Measurements from ENCODE around the gene LPP.

The LPP gene

GRCh38 chr3:188280627-188281026 lies 126.7 kb downstream of the LPP start:
- no peak for DNase-seq

DNA sequence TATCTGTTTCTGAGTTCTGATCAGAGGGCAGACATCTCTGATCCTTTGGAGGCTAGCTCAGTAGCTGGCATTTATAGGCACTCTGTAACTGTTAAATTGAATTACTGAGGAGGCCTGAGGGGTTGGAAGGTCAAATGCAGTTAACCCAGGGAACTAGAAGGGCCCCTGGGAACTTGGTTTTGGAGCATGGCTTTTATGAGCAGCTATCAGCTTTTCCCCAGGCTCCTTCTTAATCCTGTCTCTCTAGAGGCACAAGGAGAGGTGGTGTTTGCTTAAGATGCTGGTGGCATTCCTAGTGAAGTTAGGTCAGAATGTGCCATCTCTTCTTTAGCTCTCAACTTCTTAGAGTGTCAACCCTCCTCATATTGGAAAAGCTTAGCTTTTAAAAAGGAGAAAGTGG lies 128.9 kb downstream of the LPP start:
- DNase-seq: no peak

DNA sequence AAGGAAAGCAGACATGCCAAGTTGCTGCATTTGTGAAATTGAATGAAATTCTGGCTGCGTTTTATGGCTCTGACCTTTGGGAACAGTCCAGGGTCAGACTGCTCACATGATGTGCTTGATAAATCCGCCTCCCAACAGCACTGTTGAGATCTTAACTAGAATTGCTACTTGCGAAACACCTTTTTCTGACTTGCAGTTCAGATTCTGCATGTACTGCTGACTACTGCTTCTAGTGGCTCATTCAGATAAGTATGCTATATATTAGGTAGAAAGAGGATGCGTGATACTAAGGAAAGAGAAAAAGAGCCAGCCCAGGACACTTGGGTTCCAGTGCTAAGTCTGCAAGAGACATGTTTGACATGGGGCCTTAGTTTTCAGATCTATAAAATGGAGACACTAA lies 129.4 kb downstream of the LPP start:
- peak in 1 of 3 donors; percentile 39 for DNase-seq

GRCh38 chr3:188284455-188285212 lies 130.7 kb downstream of the LPP start:
- no peak for DNase-seq

GRCh38 chr3:188286087-188286513 lies 132.1 kb downstream of the LPP start:
- peak; percentile 91 to 97 (median 95) for DNase-seq

GRCh38 chr3:188287339-188287738 lies 133.4 kb downstream of the LPP start:
- no peak for DNase-seq

DNA sequence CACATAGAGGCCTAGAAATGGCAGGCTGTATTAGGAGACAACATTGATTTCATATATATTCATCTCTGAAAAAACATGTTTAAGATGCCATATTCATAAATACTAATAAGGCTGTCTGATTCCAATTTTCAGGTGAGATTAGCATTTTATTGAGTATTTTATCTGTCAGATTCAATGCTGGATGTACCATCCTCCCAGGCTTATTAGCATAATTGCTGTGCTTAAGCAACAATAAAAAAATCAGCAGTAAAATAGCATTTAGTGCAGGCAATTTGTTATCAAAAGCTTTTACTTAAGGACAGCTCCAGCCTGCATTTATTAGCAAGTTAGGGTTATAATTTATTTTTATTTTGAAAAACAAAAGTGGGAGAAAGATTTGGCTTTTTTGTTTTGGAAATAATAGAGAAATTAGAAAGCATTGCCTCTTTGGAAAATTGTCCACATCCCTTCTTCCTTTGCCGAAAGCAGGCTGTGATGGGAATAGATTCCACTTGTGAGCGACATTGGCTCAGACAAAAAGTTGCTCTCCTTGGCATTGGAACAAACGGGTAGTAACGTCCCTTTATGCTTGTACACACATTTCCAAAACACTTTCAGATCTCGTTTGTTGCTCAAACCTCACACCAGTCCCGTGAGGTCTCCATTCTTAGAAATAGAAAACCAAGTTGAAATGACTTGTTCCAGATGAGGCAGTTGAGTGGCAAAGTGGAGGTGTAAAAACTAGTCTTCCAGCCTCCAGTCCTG lies 134.0 kb downstream of the LPP start:
- no peak for DNase-seq

DNA sequence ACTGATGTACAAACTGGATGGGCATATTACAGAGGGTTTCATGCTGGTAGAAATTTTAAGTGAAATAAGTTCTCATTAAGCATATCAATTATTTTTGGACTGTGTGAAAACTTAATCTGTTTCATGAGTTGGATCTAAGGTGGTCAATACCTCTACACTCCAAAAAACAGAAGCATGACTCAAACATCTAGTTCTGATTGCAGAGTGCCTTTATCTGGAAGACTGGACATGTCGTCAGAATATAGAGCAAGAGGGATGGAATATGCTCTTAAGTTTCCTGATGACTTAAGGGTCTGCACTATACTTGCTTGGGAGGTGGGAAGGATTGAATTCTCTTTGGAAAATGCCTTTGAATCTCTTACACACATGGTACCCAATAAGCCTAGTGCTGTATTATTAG lies 138.3 kb downstream of the LPP start:
- DNase-seq: no peak

GRCh38 chr3:188292827-188293226 lies 138.9 kb downstream of the LPP start:
- DNase-seq: no peak

DNA sequence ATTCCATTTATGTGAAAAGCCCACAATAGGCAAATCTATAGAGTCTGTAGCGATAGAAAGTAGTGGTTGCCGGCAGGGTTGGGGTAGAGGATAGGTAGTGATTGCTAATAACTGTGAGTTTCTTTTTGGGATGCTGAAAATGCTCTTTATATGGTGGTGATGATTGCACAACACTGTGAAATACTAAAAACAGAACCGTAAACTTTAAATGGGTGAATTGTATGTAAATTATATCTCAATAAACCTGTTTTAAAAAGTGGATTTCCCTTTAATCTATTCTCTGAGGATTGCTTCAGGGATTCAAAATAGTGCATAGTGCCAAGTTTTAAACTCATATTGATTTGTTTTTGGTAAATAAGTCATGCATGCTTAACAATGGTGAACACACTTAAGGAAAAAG lies 140.2 kb downstream of the LPP start:
- no peak for DNase-seq

DNA sequence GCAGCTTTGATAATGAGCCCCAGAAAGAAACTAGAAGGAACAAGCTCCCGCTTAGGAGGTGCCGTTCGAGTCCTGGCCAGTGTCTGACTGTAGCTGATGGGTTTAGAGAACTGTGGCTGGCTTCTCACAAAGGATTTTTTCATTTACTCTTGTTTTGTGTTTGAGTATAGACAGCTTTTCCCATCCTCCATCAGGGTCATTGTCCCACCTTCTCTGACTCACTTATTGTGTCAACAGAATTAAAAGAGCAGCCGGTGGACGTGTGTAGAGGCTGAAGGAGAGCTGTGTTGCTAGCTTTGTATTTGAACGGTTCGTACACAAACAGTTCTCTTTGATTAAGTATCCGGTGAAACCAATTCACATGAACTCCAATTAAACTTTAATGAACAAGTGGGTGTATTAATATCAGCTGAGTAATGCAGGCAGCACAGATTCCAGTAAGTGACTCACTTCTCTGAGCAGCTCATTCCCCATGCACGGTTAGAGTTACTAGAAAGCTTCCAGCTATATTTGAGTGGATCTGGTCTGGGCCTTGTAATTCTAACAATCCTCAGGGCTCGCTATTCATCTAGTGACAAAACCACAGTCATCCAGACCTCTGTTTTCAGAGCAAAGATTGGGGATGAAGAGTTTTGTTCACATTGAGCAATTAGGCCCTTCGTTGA lies 141.0 kb downstream of the LPP start:
- peak; percentile 64 to 83 (median 73) for DNase-seq

- DNase-seq: no peak
Measured at GRCh38 chr3:188295876-188296275, 141.9 kb downstream of the LPP start.

DNA sequence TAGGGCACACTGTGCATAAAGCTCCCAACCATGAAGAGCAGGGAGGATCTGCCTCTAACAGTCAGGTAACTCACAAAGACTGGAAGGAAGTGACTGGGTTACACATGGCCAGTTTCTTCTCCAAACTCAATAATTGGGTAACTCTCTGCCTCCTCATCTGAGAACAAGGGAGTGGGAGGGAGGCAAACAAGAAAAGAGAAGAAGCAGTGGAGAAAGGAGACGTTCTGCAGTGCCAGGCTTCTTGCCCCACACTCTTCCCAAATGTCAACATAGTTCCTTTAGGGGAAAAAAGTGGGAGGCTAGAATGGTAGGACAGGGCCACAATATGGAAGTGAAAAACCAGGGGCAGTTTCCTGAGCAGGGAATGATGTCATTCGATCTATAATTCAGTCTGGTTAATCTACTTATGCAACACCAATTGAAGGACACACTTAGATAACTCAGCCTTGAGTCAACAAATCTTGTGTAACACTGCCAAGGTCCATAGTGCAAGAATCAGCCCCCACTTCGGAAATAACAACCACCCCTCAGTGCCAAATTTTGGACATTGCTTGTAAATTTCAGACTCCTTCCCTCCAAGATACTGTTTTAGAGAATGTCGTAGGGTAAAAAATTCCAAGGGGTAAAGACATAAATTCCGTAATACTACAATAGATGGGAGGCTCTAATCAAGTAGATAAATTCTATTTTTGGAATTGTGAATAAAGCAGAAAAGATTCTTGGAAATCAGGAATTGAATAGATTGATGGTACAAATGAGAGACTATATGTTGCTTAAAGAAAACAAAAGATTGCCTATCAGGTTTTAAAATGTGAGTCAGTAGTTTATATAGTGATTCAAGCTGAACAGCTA lies 143.0 kb downstream of the LPP start:
- peak; percentile 92 to 98 (median 98) for DNase-seq

- peak; percentile 29 to 44 (median 43) for DNase-seq
Measured at GRCh38 chr3:188298585-188298984, 144.6 kb downstream of the LPP start.

GRCh38 chr3:188299068-188299467 lies 145.1 kb downstream of the LPP start:
- peak; percentile 29 to 54 (median 44) for DNase-seq

GRCh38 chr3:188299708-188300107 lies 145.8 kb downstream of the LPP start:
- DNase-seq: no peak

GRCh38 chr3:188301147-188301546 lies 147.2 kb downstream of the LPP start:
- no peak for DNase-seq

GRCh38 chr3:188303286-188303799 lies 149.4 kb downstream of the LPP start:
- no peak for DNase-seq

GRCh38 chr3:188303823-188304222 lies 149.9 kb downstream of the LPP start:
- no peak for DNase-seq

- no peak for DNase-seq
Measured at GRCh38 chr3:188304501-188304900, 150.5 kb downstream of the LPP start.

- DNase-seq: no peak
Measured at GRCh38 chr3:188305220-188305619, 151.3 kb downstream of the LPP start.

DNA sequence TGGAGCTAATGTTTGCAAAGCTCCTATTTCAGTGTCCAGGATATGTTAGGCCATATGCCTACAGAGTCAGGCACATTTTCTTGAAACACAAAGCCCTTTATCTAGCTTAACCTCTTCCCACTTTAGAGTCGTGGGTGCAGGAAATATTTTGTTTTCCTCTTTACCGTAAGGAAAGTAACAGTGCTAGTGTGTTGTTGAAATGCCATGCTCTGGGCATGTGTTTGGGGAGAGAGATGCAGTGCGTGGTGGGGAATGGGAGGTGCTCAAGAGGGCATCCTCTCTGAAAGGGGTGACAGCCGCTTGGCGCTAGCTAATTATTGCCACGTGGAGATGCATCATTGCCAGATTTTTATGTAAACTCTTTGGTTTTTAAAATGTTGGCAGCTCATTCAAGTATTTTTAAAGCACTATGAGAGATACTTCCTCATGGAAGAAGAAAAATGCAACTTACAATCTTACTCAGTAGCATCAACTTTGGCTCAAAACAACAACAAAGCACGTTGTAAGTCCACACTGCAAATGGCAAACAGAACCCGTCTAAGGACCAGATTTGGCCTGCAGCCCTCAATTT lies 152.6 kb downstream of the LPP start:
- DNase-seq: no peak

All from suppressor macrophage treated with lipopolysaccharide for 1 hour (primary cell).